ENCODE data around the gene CAST.

CAST gene

GRCh38 chr5:96641368-96642280, 20.6 kb upstream of the CAST start:
- Histone ChIP-seq H3K9me3 (ENCODE audit: control insufficient read depth, insufficient read depth, low read depth, low read length) (no peaks in the 10 kb centered on the region), H3K36me3 (ENCODE audit: control insufficient read depth in 2 of 2, insufficient read depth in 1 of 2, low read length in 2 of 2) (no peaks in the 10 kb centered on the region), H3K27ac (ENCODE audit: extremely low read depth, low read depth, low read length) (no peak overlapping the region), H3K4me1 (ENCODE audit: control insufficient read depth, insufficient read depth, low read length) (peaks cover 5% of the 10 kb centered on the region), H3K4me3 (ENCODE audit: low read depth, low read length) (no peak overlapping the region)
- POLR2A ChIA-PET: no interaction called here
- TF ChIP-seq ZNF146 (tag by site-specific recombination; IDR thresholded peaks at IDR 0.05): no peak
- no peak for TF ChIP-seq ZNF513 (tag by site-specific recombination; IDR thresholded peaks at IDR 0.05)
- TF ChIP-seq ZFP37 (tag by site-specific recombination; IDR thresholded peaks at IDR 0.05): no peak
- no peak for TF ChIP-seq ZNF629 (tag by site-specific recombination; IDR thresholded peaks at IDR 0.05)
- TF ChIP-seq ZXDB (tag by site-specific recombination; IDR thresholded peaks at IDR 0.05): no peak
- no peak for TF ChIP-seq KLF7 (tag by site-specific recombination; IDR thresholded peaks at IDR 0.05; ENCODE audit: borderline replicate concordance)
- CTCF ChIA-PET: interaction anchor here (0.6 kb wide), 1 partner anchor 205 kb away, joined by 3 read pairs; no protein-coding TSS in a partner anchor

DNA sequence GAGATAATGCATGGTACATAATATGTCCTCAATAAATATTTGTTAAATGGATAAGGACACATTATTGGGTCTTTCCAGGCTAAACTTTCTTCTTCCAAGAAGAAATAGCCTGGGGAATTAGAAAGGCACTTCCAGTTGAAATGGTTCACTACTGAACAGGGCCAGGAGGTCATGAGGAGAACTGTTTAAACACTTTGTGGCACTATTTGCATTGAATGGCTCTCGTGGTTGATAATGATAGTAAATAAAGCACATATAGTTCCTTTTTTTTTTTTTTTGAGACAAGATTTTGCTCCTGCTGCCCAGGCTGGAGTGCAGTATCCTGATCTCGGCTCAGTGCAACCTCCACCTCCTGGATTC, 19.9 kb upstream of the CAST start:
- no peak overlapping the region for H3K27ac ChIP-seq (ENCODE audit: extremely low read depth, low read depth, low read length)
- H3K36me3 ChIP-seq (ENCODE audit: control insufficient read depth in 2 of 2, insufficient read depth in 1 of 2, low read length in 2 of 2): no peaks in the 10 kb centered on the region
- CTCF ChIA-PET: interaction anchor here (0.6 kb wide), 1 partner anchor 204 kb away, joined by 3 read pairs; no protein-coding TSS in a partner anchor
- H3K4me3 ChIP-seq (ENCODE audit: low read depth, low read length): no peak overlapping the region
- TF ChIP-seq ZNF664 (tag by site-specific recombination; IDR thresholded peaks at IDR 0.05) (peak; percentile 53; the same call in 1 of the 2 replicates), ZNF341 (tag by site-specific recombination; IDR thresholded peaks at IDR 0.05; ENCODE audit: low read depth) (no peak)
- H3K9me3 ChIP-seq (ENCODE audit: control insufficient read depth, insufficient read depth, low read depth, low read length): no peaks in the 10 kb centered on the region
- H3K4me1 ChIP-seq (ENCODE audit: control insufficient read depth, insufficient read depth, low read length): peaks cover 8% of the 10 kb centered on the region
- POLR2A ChIA-PET: no interaction called here

GRCh38 chr5:96645091-96645490, 17.1 kb upstream of the CAST start:
- H3K4me1 ChIP-seq (ENCODE audit: control insufficient read depth, insufficient read depth, low read length): peaks cover 29% of the 10 kb centered on the region
- H3K27ac ChIP-seq (ENCODE audit: extremely low read depth, low read depth, low read length): no peak overlapping the region
- ChIA-PET POLR2A (no interaction called here), CTCF (no interaction called here)
- H3K4me3 ChIP-seq (ENCODE audit: low read depth, low read length): no peak overlapping the region
- H3K36me3 ChIP-seq (ENCODE audit: control insufficient read depth in 2 of 2, insufficient read depth in 1 of 2, low read length in 2 of 2): no peaks in the 10 kb centered on the region
- no peaks in the 10 kb centered on the region for H3K9me3 ChIP-seq (ENCODE audit: control insufficient read depth, insufficient read depth, low read depth, low read length)
- TF ChIP-seq ZNF501 (tag by site-specific recombination; IDR thresholded peaks at IDR 0.05) (no peak), ZNF211 (tag by site-specific recombination; IDR thresholded peaks at IDR 0.05; ENCODE audit: low read depth) (no peak), REPIN1 (tag by site-specific recombination; IDR thresholded peaks at IDR 0.05; ENCODE audit: low read depth) (no peak), ZNF544 (tag by site-specific recombination; IDR thresholded peaks at IDR 0.05) (no peak), WT1 (tag by site-specific recombination; IDR thresholded peaks at IDR 0.05) (no peak), ZNF37A (tag by site-specific recombination; IDR thresholded peaks at IDR 0.05) (no peak), ZNF280C (tag by site-specific recombination; IDR thresholded peaks at IDR 0.05) (no peak)
- TF ChIP-seq, protein P1, sequence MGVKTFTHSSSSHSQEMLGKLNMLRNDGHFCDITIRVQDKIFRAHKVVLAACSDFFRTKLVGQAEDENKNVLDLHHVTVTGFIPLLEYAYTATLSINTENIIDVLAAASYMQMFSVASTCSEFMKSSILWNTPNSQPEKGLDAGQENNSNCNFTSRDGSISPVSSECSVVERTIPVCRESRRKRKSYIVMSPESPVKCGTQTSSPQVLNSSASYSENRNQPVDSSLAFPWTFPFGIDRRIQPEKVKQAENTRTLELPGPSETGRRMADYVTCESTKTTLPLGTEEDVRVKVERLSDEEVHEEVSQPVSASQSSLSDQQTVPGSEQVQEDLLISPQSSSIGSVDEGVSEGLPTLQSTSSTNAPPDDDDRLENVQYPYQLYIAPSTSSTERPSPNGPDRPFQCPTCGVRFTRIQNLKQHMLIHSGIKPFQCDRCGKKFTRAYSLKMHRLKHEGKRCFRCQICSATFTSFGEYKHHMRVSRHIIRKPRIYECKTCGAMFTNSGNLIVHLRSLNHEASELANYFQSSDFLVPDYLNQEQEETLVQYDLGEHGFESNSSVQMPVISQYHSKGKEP (tag by site-specific recombination; IDR thresholded peaks at IDR 0.05): no peak
- TF ChIP-seq, protein P2, sequence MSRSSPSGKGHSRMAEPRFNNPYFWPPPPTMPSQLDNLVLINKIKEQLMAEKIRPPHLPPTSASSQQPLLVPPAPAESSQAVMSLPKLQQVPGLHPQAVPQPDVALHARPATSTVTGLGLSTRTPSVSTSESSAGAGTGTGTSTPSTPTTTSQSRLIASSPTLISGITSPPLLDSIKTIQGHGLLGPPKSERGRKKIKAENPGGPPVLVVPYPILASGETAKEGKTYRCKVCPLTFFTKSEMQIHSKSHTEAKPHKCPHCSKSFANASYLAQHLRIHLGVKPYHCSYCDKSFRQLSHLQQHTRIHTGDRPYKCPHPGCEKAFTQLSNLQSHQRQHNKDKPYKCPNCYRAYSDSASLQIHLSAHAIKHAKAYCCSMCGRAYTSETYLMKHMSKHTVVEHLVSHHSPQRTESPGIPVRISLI (tag by site-specific recombination; IDR thresholded peaks at IDR 0.05): no peak
- TF ChIP-seq, protein P3, sequence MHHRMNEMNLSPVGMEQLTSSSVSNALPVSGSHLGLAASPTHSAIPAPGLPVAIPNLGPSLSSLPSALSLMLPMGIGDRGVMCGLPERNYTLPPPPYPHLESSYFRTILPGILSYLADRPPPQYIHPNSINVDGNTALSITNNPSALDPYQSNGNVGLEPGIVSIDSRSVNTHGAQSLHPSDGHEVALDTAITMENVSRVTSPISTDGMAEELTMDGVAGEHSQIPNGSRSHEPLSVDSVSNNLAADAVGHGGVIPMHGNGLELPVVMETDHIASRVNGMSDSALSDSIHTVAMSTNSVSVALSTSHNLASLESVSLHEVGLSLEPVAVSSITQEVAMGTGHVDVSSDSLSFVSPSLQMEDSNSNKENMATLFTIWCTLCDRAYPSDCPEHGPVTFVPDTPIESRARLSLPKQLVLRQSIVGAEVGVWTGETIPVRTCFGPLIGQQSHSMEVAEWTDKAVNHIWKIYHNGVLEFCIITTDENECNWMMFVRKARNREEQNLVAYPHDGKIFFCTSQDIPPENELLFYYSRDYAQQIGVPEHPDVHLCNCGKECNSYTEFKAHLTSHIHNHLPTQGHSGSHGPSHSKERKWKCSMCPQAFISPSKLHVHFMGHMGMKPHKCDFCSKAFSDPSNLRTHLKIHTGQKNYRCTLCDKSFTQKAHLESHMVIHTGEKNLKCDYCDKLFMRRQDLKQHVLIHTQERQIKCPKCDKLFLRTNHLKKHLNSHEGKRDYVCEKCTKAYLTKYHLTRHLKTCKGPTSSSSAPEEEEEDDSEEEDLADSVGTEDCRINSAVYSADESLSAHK (tag by site-specific recombination; IDR thresholded peaks at IDR 0.05): no peak

Data from HEK293 (cell line).